ENCODE data around the gene PRKD3. TPM values are rescaled to one million over a fixed set of nuclear protein-coding genes. Genes with fewer than 3 reads are reported as not detected.

PRKD3 gene
- total and polyA plus RNA-seq, 2 donors (not counting 3 experiments of a cell fraction or from before 2014, with no cell fraction given) = 14.9 to 47.3 TPM

- ChIA-PET CTCF (interaction anchor here (1.0 to 1.3 kb wide), 3 partner anchors 55 to 537 kb away, joined by 3 to 4 read pairs (median 4); no protein-coding TSS in a partner anchor), POLR2A (no interaction called here)
- Histone ChIP-seq H3K79me2 (ENCODE audit: control insufficient read depth, insufficient read depth, low read length) (no peaks in the 10 kb centered on the region), H3K9ac (replicated peaks; ENCODE audit: extremely low read depth, insufficient read depth, low read length) (no peak overlapping the region), H3K4me3 (replicated peaks in 1 of 3; ENCODE audit: insufficient read depth in 1 of 3, low read depth in 1 of 3, low read length in 3 of 3) (no peak overlapping the region), H3K27me3 (ENCODE audit: control insufficient read depth in 2 of 2, insufficient read depth in 2 of 2, low read length in 2 of 2) (no peaks in the 10 kb centered on the region), H3K4me1 (ENCODE audit: control insufficient read depth, extremely low read depth, insufficient read depth, low read length) (peaks cover 17% of the 10 kb centered on the region), H3K36me3 (ENCODE audit: control insufficient read depth in 2 of 2, extremely low read depth in 1 of 2, insufficient read depth in 2 of 2, low read length in 2 of 2) (no peaks in the 10 kb centered on the region), H3K4me2 (ENCODE audit: insufficient read depth, low read length) (no peak overlapping the region), H3K9me3 (replicated peaks; ENCODE audit: control insufficient read depth, insufficient read depth, low read length) (no peaks in the 10 kb centered on the region), H4K20me1 (replicated peaks; ENCODE audit: control insufficient read depth, extremely low read depth, insufficient read depth, low read length) (no peaks in the 10 kb centered on the region), H2AFZ (ENCODE audit: low read depth, low read length) (no peak overlapping the region), H3K27ac (ENCODE audit: insufficient read depth, low read depth, low read length) (no peak overlapping the region), H3K9me1 (replicated peaks; ENCODE audit: control insufficient read depth, extremely low read depth, insufficient read depth, low read length) (no peaks in the 10 kb centered on the region)
- TF ChIP-seq EZH2 (IDR thresholded peaks at IDR 0.05; ENCODE audit: borderline replicate concordance, low read depth, low read length, severe bottlenecking) = no peak
- no peak for TF ChIP-seq MYC (IDR thresholded peaks at IDR 0.05; ENCODE audit: low read depth, low read length)
- no peak for TF ChIP-seq CTCF (IDR thresholded peaks at IDR 0.05; ENCODE audit: extremely low read depth in 1 of 2, insufficient read depth in 1 of 2, low read depth in 1 of 2, low read length in 2 of 2)
- no peak for TF ChIP-seq MAX (IDR thresholded peaks at IDR 0.05; ENCODE audit: insufficient read depth, insufficient read length)
- TF ChIP-seq GATA2 (IDR thresholded peaks at IDR 0.05; ENCODE audit: insufficient read depth, insufficient read length, low read depth, low read length) = no peak
- TF ChIP-seq FOS (IDR thresholded peaks at IDR 0.05; ENCODE audit: borderline replicate concordance, insufficient read depth, low read length) = no peak
- TF ChIP-seq POLR2A (IDR thresholded peaks at IDR 0.05; ENCODE audit: low read depth, low read length) = no peak
- dilution Hi-C loops (cut with MboI; ENCODE audit: extremely low pct_ligation_motif_present, low sequenced_read_pairs) (no loop called here), intact Hi-C loops (cut with micrococcal nuclease) (loop anchor here (5.0 kb wide), 1 partner anchor 537 kb away; no protein-coding TSS in a partner anchor)
- no peak for DNase-seq (ENCODE audit: low read depth, low spot score)
- BruUV-seq (replicated peaks) = no TSS peak
- no peak for FAIRE-seq
These were observed 16.0 kb upstream of the PRKD3 start for GRCh38 chr2:37340637-37341036.
